ENCODE results near the gene GNG7.
"Not testable (repeated sequence)": the region's sequence is repeated elsewhere in the genome, so short reads cannot be mapped to it uniquely, and the experiment has no call there.

Gene GNG7

DNA sequence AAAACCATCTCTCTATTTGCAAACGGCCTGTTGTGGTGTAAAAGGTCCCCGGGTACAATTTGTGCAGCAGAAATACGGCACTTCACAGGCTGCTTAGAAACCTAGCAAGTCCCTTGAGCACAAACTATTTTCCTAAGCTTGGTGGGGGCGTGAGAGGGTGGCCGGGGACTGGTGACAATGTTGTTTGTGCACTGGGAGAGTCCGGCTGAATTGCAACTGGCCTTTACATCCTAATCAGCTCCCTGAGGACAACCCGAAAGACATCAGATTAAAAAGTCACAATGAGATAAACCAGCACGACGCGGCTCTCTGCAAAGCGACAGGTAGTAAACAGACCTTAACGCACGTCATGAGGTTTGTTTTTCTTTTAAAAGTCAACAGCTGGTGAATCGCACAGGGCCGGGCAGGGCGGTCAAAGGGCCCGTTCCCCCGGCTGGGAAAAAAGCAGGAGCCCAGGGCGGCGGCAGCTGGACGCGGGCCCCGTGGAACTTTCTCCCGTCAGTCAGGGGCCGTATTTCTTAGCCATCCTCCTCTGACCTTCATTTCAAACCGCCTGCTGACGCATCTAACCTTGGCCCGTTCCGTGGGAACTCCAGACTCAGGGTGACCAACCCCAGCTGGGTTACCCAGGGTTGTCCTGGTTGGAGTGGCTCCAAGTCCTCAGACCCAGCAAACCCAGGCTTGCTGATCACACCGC lies 114.3 kb downstream of the GNG7 start:
- POLR2A ChIA-PET (ENCODE audit: low non-redundant PET), result interaction anchor here (0.6 kb wide), 1 partner anchor 20 kb away, joined by 7 read pairs; no protein-coding TSS in a partner anchor
- CTCF ChIA-PET, result interaction anchor here (1.2 kb wide), 1 partner anchor 23 kb away, joined by 3 read pairs; no protein-coding TSS in a partner anchor
- DNase-seq (ENCODE audit: low spot score), result no peak
- H3K27ac ChIP-seq, result no peak overlapping the region
- TF ChIP-seq, protein P1, sequence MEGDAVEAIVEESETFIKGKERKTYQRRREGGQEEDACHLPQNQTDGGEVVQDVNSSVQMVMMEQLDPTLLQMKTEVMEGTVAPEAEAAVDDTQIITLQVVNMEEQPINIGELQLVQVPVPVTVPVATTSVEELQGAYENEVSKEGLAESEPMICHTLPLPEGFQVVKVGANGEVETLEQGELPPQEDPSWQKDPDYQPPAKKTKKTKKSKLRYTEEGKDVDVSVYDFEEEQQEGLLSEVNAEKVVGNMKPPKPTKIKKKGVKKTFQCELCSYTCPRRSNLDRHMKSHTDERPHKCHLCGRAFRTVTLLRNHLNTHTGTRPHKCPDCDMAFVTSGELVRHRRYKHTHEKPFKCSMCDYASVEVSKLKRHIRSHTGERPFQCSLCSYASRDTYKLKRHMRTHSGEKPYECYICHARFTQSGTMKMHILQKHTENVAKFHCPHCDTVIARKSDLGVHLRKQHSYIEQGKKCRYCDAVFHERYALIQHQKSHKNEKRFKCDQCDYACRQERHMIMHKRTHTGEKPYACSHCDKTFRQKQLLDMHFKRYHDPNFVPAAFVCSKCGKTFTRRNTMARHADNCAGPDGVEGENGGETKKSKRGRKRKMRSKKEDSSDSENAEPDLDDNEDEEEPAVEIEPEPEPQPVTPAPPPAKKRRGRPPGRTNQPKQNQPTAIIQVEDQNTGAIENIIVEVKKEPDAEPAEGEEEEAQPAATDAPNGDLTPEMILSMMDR (conservative IDR thresholded peaks at IDR 0.05; ENCODE audit: low read depth), result no peak

DNA sequence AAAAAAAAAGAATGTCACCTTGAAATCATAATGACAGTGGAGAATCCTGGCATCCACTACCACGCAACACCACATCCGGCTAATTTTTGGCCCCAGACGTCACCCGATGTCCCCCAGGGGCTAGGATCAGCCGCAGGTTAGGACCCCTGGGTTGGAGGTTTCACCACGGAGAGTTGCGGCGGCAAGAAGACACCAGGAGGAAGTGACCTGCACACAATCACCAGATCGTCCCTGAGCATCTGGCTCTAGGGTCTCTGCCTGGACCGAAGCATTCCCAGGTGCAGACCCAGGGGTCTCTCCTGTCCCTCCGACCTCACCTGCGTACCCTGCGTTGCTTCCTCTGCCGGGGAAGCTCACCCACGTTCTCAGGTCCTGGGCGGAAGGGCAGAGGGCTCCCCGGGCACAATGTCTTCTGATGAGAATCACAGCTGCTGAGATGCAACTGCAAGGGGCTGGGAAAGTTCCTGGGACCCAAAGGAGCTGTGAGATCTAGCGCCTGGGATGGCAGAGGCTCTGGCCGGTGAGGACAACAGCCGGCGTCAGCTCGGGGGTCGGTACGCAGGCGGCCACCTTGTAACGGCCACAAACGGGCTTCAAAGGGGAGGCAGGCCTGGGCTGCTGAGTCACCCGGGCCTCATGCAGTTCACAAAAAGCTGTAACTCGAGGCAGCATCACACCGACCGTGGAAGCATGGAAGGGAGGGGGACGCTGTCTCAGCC lies 115.3 kb downstream of the GNG7 start:
- TF ChIP-seq, protein P1 (conservative IDR thresholded peaks at IDR 0.05; ENCODE audit: low read depth), result no peak
- POLR2A ChIA-PET (ENCODE audit: low non-redundant PET), result interaction anchor here (0.6 kb wide), 1 partner anchor 21 kb away, joined by 7 read pairs; no protein-coding TSS in a partner anchor
- CTCF ChIA-PET, result interaction anchor here (1.2 kb wide), 1 partner anchor 24 kb away, joined by 3 read pairs; no protein-coding TSS in a partner anchor
- no peak overlapping the region for H3K27ac ChIP-seq
- DNase-seq (ENCODE audit: low spot score), result no peak

DNA sequence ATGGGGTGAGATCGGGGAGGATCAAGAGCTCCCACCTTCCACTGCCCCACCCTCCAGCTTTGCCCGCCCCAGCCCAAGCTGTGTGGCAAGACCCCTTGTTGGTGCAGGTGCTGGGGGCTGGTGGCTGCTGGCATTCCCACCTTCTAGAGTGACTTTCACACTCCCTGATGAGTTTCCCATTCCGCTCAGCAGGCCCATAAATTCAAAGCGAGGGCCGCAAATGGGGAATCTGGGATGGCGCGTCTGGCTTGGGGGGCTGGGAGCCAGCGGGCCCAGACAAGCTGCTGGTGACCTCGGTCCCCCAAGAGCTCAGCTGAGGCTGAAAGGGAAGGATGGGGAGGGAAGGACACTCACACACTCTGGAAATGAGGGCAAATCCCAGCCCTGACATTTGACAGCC lies 116.3 kb downstream of the GNG7 start:
- no peak overlapping the region for H3K27ac ChIP-seq
- TF ChIP-seq, protein P1 (conservative IDR thresholded peaks at IDR 0.05; ENCODE audit: low read depth), result no peak
- POLR2A ChIA-PET (ENCODE audit: low non-redundant PET), result no interaction called here
- DNase-seq (ENCODE audit: low spot score), result no peak
- CTCF ChIA-PET, result no interaction called here

DNA sequence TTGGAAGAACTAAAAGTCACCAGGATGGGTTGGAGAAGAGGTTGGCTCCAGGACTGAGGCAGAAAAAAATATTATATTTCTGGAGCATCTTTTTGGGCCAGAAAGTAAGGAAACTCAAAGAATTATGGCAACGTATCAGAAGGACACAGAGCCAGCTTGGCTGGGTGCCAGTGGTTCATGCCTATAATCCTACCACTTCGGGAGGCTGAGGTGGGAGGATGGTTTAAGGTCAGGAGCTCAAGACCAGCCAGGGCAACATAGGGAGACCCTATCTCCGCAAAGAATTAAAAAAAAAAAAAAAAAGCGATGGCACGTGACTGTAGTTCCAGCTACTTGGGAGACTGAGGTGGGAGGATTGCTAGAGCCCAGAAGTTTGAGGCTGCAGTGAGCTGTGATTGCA lies 118.5 kb downstream of the GNG7 start:
- no peak overlapping the region for H3K27ac ChIP-seq
- ChIA-PET POLR2A (ENCODE audit: low non-redundant PET) (no interaction called here), CTCF (no interaction called here)
- TF ChIP-seq, protein P1 (conservative IDR thresholded peaks at IDR 0.05; ENCODE audit: low read depth), result no peak
- no peak for DNase-seq (ENCODE audit: low spot score)

DNA sequence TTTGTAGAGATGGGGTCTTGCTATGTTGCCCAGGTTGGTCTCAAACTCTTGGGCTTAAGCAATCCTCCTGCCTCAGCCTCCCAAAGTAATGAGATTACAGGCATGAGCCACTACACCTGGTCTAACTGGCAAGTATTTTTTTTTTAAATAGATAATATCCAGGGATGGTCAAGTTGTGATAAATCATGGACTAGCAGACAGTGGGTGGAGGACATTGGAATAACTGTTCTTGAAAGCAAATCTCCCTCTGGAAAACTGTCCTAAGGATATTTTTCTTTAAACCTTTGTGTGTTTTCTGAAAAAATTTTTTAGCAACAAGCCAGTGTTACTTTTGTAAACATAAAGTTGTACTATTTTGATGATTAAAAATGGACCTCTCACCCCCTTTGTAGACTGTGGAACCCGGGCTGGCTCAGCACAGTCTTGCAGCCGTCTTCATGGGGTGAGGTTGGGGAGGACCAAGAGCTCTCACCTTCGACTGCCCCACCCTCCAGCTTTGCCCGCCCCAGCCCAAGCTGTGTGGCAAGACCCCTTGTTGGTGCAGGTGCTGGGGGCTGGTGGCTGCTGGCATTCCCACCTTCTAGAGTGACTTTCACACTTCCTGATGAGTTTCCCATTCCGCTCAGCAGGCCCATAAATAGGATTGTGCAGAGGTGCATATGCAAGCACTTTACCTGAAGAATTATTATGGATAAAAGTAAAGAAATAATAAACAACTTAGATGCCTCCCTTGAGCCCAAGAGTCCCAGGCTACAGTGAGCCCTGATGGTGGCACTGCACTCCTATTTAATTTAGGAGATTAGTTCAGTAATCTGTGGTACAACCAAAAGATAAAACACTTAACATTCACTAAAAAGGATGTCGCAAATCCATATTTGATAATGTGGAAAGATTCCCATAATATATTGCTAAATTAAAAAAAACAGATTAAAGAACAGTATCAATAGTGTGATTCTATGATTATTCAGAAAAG lies 119.2 kb downstream of the GNG7 start:
- POLR2A ChIA-PET (ENCODE audit: low non-redundant PET), result no interaction called here
- CTCF ChIA-PET, result no interaction called here
- no peak for DNase-seq (ENCODE audit: low spot score)

DNA sequence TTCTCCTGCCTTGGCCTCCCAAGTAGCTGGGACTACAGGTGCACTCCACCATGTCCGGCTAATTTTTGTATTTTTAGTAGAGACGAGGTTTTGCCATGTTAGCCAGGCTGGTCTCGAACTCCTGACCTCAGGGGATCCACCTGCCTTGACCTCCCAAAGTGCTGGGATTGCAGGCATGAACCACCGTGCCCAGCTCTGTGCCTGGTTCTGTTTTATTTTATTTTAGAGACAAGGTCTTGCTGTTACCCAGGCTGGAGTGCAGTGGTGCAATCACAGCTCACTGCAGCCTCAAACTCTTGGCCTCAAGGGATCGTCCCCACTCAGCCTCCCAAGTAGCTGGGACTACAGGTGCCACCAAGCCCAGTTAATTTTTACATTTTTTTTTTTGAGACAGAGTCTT lies 122.1 kb downstream of the GNG7 start:
- DNase-seq (ENCODE audit: low spot score), result not testable (repeated sequence)
- POLR2A ChIA-PET (ENCODE audit: low non-redundant PET), result interaction anchor here (4.0 kb wide), 1 partner anchor 104 kb away, joined by 31 read pairs; the partner anchor contains the start of gene GADD45B
- CTCF ChIA-PET, result interaction anchor here (1.1 to 2.6 kb wide), 6 partner anchors 10 to 108 kb away, joined by 3 to 14 read pairs (median 8); partner anchors contain the start of gene GADD45B
- peak overlapping the region; percentile 94; the same call in 1 of the 2 replicates for H3K27ac ChIP-seq

More for the DNA sequence above, 119.2 kb downstream of the GNG7 start:
- no peak overlapping the region for H3K27ac ChIP-seq
- TF ChIP-seq, protein P1 (conservative IDR thresholded peaks at IDR 0.05; ENCODE audit: low read depth), result no peak

All from RWPE1 (cell line).